Endothelial cell of umbilical vein (primary cell): Measurements from ENCODE around the gene GAB2. TPM values are rescaled to one million over a fixed set of nuclear protein-coding genes. Genes with fewer than 3 reads are reported as not detected.

Source experiments
- BruUV-seq: library from RNA; stranded (reverse); fragments of 400-500 nt; replicated peaks from 2 replicates; lab custom pipeline; 2021; lab: Mats Ljungman, UMichigan
- CTCF ChIA-PET: fragments of 300-600, 350-600 bp; sonication (Branson Sonifier 250); formaldehyde crosslinking; loops from one replicate; lab custom pipeline; 2021; ENCODE audit warnings: antibody characterized with exemption, inconsistent platforms; lab: Charles Lee
- POLR2A ChIA-PET: fragments of 300-600, 350-600 bp; sonication (Branson Sonifier 250); formaldehyde crosslinking; loops from one replicate; lab custom pipeline; 2021; ENCODE audit warnings: antibody characterized with exemption, inconsistent platforms; lab: Charles Lee
- DNase-seq: peaks from one replicate; pipeline ENCODE4 v3.0.0-alpha.2; 2011; ENCODE audit warnings: low read depth, low spot score
- FAIRE-seq: peaks from 2 replicates; lab custom pipeline; 2011; peaks lifted over from hg19 to GRCh38; lab: Jason Lieb, UNC
- H2AFZ ChIP-seq: 2 replicates; pipeline ENCODE4 v1.6.0; 2012; ENCODE audit warnings: low read depth, low read length, control low read depth, inconsistent platforms
- H3K27ac ChIP-seq: 2 replicates; pipeline ENCODE4 v1.5.1; 2011; ENCODE audit warnings: low read depth, mild to moderate bottlenecking, control low read depth, low read length, moderate library complexity; ENCODE audit not compliant: insufficient read depth
- H3K27me3 ChIP-seq, 2 experiments: 2 replicates each; pipeline versions ENCODE4 v1.6.0 to v1.6.1; 2011; ENCODE audit warnings: low read length in 2 of 2, mixed read lengths in 1 of 2; ENCODE audit not compliant: control insufficient read depth in 2 of 2, insufficient read depth in 2 of 2
- H3K36me3 ChIP-seq, 2 experiments: 2 replicates in 1 of 2; 3 replicates in 1 of 2; pipeline ENCODE4 v1.5.1; 2011; ENCODE audit warnings: low read length in 2 of 2, mild to moderate bottlenecking in 1 of 2, moderate library complexity in 1 of 2; ENCODE audit not compliant: control insufficient read depth in 2 of 2, insufficient read depth in 2 of 2; ENCODE audit errors: extremely low read depth in 1 of 2
- H3K4me1 ChIP-seq: 3 replicates; pipeline ENCODE4 v1.5.1; 2011; ENCODE audit warnings: mild to moderate bottlenecking, low read length; ENCODE audit not compliant: control insufficient read depth, insufficient read depth; ENCODE audit errors: extremely low read depth
- H3K4me2 ChIP-seq: 2 replicates; pipeline ENCODE4 v1.6.1; 2011; ENCODE audit warnings: low read length, control low read depth, mixed read lengths; ENCODE audit not compliant: insufficient read depth
- H3K4me3 ChIP-seq, 3 experiments: fragments of 200-600 bp in 1 of 3; sonication (generic), shearing (Covaris generic) in 1 of 3; replicated peaks in 1 of 3; 2 replicates each; pipeline ENCODE4 v1.5.1; 2011 to 2016; ENCODE audit warnings: control low read depth in 3 of 3, low read length in 3 of 3, mild to moderate bottlenecking in 2 of 3, inconsistent platforms in 1 of 3, low read depth in 1 of 3, moderate library complexity in 1 of 3; ENCODE audit not compliant: insufficient read depth in 1 of 3
- H3K79me2 ChIP-seq: 2 replicates; pipeline ENCODE4 v1.6.0; 2012; ENCODE audit warnings: low read length, inconsistent platforms; ENCODE audit not compliant: control insufficient read depth, insufficient read depth
- H3K9ac ChIP-seq: replicated peaks from 2 replicates; pipeline ENCODE3; 2011; ENCODE audit warnings: low read length, control low read depth; ENCODE audit not compliant: insufficient read depth; ENCODE audit errors: extremely low read depth
- H3K9me1 ChIP-seq: replicated peaks from 3 replicates; pipeline ENCODE4 v1.6.0; 2011; ENCODE audit warnings: mild to moderate bottlenecking, low read length; ENCODE audit not compliant: control insufficient read depth, insufficient read depth; ENCODE audit errors: extremely low read depth
- H3K9me3 ChIP-seq: replicated peaks from 2 replicates; pipeline ENCODE4 v1.5.1; 2012; ENCODE audit warnings: low read length, inconsistent platforms; ENCODE audit not compliant: control insufficient read depth, insufficient read depth
- H4K20me1 ChIP-seq: replicated peaks from 2 replicates; pipeline ENCODE3; 2011; ENCODE audit warnings: mild to moderate bottlenecking, low read length; ENCODE audit not compliant: control insufficient read depth, insufficient read depth; ENCODE audit errors: extremely low read depth
- CTCF ChIP-seq, 2 donors: IDR thresholded peaks; 1 replicate in 1 of 2; 2 replicates in 1 of 2; pipeline ENCODE4 v1.5.1; 2011; ENCODE audit warnings: low read length in 2 of 2, mild to moderate bottlenecking in 2 of 2, moderate library complexity in 2 of 2, control low read depth in 1 of 2, inconsistent platforms in 1 of 2, low read depth in 1 of 2; ENCODE audit not compliant: insufficient read depth in 1 of 2; ENCODE audit errors: extremely low read depth in 1 of 2
- EZH2 ChIP-seq: IDR thresholded peaks from 2 replicates; pipeline ENCODE4 v1.6.1; 2012; ENCODE audit warnings: borderline replicate concordance, low read depth, mild to moderate bottlenecking, moderate library complexity, low read length, inconsistent platforms; ENCODE audit not compliant: severe bottlenecking
- FOS ChIP-seq: IDR thresholded peaks from 2 replicates; pipeline ENCODE4 v1.6.1; 2011; ENCODE audit warnings: mild to moderate bottlenecking, low read length, moderate library complexity, borderline replicate concordance; ENCODE audit not compliant: insufficient read depth
- GATA2 ChIP-seq: IDR thresholded peaks from 2 replicates; pipeline ENCODE4 v1.7.0; 2011; ENCODE audit warnings: low read depth, mild to moderate bottlenecking, moderate library complexity, mixed read lengths, low read length; ENCODE audit not compliant: insufficient read length, insufficient read depth
- JUN ChIP-seq: IDR thresholded peaks from 2 replicates; pipeline ENCODE4 v1.6.1; 2011; ENCODE audit warnings: borderline replicate concordance, low read depth; ENCODE audit not compliant: insufficient read length, insufficient read depth
- MAX ChIP-seq: IDR thresholded peaks from 2 replicates; pipeline ENCODE4 v1.6.1; 2011; ENCODE audit not compliant: insufficient read depth, insufficient read length
- MYC ChIP-seq: IDR thresholded peaks from one replicate; pipeline ENCODE4 v1.6.1; 2011; ENCODE audit warnings: mild to moderate bottlenecking, low read depth, low read length
- POLR2A ChIP-seq: IDR thresholded peaks from 2 replicates; pipeline ENCODE4 v1.6.1; 2012; ENCODE audit warnings: low read depth, mild to moderate bottlenecking, control low read depth, low read length
- POLR2AphosphoS5 ChIP-seq: IDR thresholded peaks from 2 replicates; pipeline ENCODE4 v1.6.1; 2012; ENCODE audit warnings: low read depth, mild to moderate bottlenecking, control low read depth, low read length, moderate library complexity; ENCODE audit not compliant: insufficient read depth
- dilution Hi-C: fragments of 300-500 bp; cut with MboI; formaldehyde crosslinking; loops from one replicate; pipeline ENCODE4 v1.15.0; 2019; ENCODE audit warnings: low sequenced_read_pairs; ENCODE audit not compliant: extremely low pct_ligation_motif_present
- intact Hi-C: fragments of 100-400 bp; cut with micrococcal nuclease; formaldehyde crosslinking; loops from one replicate; pipeline ENCODE4 v1.10.0; 2022
- polyA plus RNA-seq, 4 experiments: library from polyadenylated mRNA; depleted of rRNA in 3 of 4; stranded (reverse) in 3 of 4; unstranded in 1 of 4; fragments of >200 nt; gene quantifications; 2 replicates each; pipeline versions ENCODE4 v1.2.1 to v1.2.3, GENCODE V29; 2011 to 2012; ENCODE audit warnings: missing spikeins in 1 of 4
- total RNA-seq: library from RNA; stranded (reverse); gene quantifications from 2 replicates; pipeline ENCODE4 v1.2.3, GENCODE V29; 2021

Gene GAB2
- total and polyA plus RNA-seq, 2 donors (not counting 3 experiments of a cell fraction or from before 2014, with no cell fraction given), result 19.6 to 39.6 TPM

GRCh38 chr11:78377625-78378418 is 39.8 kb downstream of the GAB2 start:
- Histone ChIP-seq H4K20me1 (peaks cover 11% of the 10 kb centered on the region), H2AFZ (no peak overlapping the region), H3K4me1 (peaks cover 4% of the 10 kb centered on the region), H3K9ac (no peak overlapping the region), H3K9me1 (no peaks in the 10 kb centered on the region), H3K79me2 (peaks cover 60% of the 10 kb centered on the region), H3K27ac (no peak overlapping the region), H3K4me2 (no peak overlapping the region), H3K27me3 (no peaks in the 10 kb centered on the region), H3K9me3 (no peaks in the 10 kb centered on the region), H3K4me3 (no peak overlapping the region), H3K36me3 (no peaks in the 10 kb centered on the region)
- dilution Hi-C loops, result no loop called here
- DNase-seq (no peak), FAIRE-seq (no peak)
- CTCF ChIA-PET, result interaction anchor here (0.5 kb wide), 1 partner anchor 1008 kb away, joined by 3 read pairs; no protein-coding TSS in a partner anchor
- no peak for TF ChIP-seq EZH2
- TF ChIP-seq GATA2, result no peak
- no peak for TF ChIP-seq POLR2AphosphoS5
- TF ChIP-seq POLR2A, result no peak
- TF ChIP-seq JUN, result no peak
- TF ChIP-seq MYC, result no peak
- TF ChIP-seq FOS, result no peak
- no peak for TF ChIP-seq CTCF (IDR thresholded peaks at IDR 0.05; ENCODE audit: extremely low read depth in 1 of 2, insufficient read depth in 1 of 2, low read depth in 1 of 2, low read length in 2 of 2)
- no peak for TF ChIP-seq MAX
- POLR2A ChIA-PET, result no interaction called here
- BruUV-seq, result no TSS peak
- intact Hi-C loops, result no loop called here
